Ovary (tissue), 3 donors: ENCODE results near the gene CSTPP1.

ENCODE experiments used
- EP300 ChIP-seq: sonication (generic); formaldehyde crosslinking; IDR thresholded peaks from one replicate; pipeline ENCODE4 v1.6.1; 2017; ENCODE audit warnings: antibody characterized with exemption
- POLR2A ChIP-seq: fragments of 450-650 bp; IDR thresholded peaks from one replicate; pipeline ENCODE4 v1.6.1; 2017; ENCODE audit warnings: antibody characterized with exemption, mild to moderate bottlenecking, moderate library complexity
- TF ChIP-seq, protein P1 (sequence below), 3 donors: fragments of 450-650 bp in 2 of 3; fragments of 200-600 bp in 1 of 3; IDR thresholded peaks; one replicate each; pipeline versions ENCODE4 v1.5.1 to v1.8.0; 2016 to 2022; ENCODE audit warnings: antibody characterized with exemption in 3 of 3, mild to moderate bottlenecking in 1 of 3
- donor health status: DM: no; HTN: no; CAD: no.

DNA sequence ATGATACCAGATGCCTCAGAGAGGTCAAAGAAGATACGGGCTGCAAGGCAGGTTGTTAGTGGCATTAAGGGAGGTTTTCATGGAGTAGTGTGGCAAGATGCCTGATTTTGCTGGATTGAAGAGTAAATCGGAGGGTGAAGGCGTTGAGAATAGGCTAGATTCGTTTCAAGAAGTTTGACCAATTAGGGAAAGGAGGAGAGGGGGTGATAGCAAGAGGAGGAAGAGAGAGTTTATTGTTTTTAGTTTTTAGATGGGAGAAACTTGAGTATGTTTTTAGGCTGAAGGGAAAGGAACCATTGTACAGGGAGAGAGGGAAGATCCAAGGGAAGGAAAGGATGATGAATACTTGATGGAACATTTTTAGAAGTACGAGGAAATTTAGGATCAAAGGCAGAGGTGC, 16.5 kb downstream of the CSTPP1 start:
- TF ChIP-seq EP300, result no peak
- TF ChIP-seq, protein P1, sequence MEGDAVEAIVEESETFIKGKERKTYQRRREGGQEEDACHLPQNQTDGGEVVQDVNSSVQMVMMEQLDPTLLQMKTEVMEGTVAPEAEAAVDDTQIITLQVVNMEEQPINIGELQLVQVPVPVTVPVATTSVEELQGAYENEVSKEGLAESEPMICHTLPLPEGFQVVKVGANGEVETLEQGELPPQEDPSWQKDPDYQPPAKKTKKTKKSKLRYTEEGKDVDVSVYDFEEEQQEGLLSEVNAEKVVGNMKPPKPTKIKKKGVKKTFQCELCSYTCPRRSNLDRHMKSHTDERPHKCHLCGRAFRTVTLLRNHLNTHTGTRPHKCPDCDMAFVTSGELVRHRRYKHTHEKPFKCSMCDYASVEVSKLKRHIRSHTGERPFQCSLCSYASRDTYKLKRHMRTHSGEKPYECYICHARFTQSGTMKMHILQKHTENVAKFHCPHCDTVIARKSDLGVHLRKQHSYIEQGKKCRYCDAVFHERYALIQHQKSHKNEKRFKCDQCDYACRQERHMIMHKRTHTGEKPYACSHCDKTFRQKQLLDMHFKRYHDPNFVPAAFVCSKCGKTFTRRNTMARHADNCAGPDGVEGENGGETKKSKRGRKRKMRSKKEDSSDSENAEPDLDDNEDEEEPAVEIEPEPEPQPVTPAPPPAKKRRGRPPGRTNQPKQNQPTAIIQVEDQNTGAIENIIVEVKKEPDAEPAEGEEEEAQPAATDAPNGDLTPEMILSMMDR (IDR thresholded peaks at IDR 0.05), result no peak
- TF ChIP-seq POLR2A, result no peak
